ENCODE results near the gene ASTN2.
"Not testable (repeated sequence)": the region's sequence is repeated elsewhere in the genome, so short reads cannot be mapped to it uniquely, and the experiment has no call there.

DNA sequence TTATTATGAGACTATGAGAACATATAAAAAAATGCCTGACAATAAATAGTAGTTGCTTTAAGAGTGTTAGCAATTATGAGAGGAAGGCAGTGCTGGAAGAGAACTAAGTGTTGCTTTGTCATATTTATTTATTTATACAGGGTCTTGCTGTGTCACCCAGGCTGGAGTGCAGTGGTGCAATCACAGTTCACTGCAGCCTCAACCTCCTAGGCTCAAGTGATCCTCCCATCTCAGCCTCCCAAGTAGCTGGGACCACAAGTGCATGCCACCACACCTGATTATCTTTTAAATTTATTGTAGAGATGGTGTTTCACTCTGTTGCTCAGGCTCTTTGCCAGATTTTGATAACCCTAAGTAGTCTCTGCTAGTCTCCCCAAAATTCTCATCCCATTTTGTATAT, 724.1 kb downstream of the ASTN2 start:
- TF ChIP-seq, protein P1, sequence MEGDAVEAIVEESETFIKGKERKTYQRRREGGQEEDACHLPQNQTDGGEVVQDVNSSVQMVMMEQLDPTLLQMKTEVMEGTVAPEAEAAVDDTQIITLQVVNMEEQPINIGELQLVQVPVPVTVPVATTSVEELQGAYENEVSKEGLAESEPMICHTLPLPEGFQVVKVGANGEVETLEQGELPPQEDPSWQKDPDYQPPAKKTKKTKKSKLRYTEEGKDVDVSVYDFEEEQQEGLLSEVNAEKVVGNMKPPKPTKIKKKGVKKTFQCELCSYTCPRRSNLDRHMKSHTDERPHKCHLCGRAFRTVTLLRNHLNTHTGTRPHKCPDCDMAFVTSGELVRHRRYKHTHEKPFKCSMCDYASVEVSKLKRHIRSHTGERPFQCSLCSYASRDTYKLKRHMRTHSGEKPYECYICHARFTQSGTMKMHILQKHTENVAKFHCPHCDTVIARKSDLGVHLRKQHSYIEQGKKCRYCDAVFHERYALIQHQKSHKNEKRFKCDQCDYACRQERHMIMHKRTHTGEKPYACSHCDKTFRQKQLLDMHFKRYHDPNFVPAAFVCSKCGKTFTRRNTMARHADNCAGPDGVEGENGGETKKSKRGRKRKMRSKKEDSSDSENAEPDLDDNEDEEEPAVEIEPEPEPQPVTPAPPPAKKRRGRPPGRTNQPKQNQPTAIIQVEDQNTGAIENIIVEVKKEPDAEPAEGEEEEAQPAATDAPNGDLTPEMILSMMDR (IDR thresholded peaks at IDR 0.05) = not testable (repeated sequence)
- not testable (repeated sequence) for TF ChIP-seq POLR2A (IDR thresholded peaks at IDR 0.05)

All from prostate gland (tissue), 2 donors.